A172 (cell line): Measurements from ENCODE around the gene ATXN1. TPM values are rescaled to one million over a fixed set of nuclear protein-coding genes. Genes with fewer than 3 reads are reported as not detected.

Source experiments
- DNase-seq: peaks from one replicate; pipeline ENCODE4 v3.0.0-alpha.2; 2015; ENCODE audit warnings: low spot score
- total RNA-seq: library from RNA; depleted of rRNA; stranded (reverse); fragments of >200 nt; shearing (Covaris generic); gene quantifications from 2 replicates; pipeline ENCODE4 v1.2.3, GENCODE V29; 2014

The ATXN1 gene
- total RNA-seq, 1 experiment from 2014 or later = 12.4 TPM

DNA sequence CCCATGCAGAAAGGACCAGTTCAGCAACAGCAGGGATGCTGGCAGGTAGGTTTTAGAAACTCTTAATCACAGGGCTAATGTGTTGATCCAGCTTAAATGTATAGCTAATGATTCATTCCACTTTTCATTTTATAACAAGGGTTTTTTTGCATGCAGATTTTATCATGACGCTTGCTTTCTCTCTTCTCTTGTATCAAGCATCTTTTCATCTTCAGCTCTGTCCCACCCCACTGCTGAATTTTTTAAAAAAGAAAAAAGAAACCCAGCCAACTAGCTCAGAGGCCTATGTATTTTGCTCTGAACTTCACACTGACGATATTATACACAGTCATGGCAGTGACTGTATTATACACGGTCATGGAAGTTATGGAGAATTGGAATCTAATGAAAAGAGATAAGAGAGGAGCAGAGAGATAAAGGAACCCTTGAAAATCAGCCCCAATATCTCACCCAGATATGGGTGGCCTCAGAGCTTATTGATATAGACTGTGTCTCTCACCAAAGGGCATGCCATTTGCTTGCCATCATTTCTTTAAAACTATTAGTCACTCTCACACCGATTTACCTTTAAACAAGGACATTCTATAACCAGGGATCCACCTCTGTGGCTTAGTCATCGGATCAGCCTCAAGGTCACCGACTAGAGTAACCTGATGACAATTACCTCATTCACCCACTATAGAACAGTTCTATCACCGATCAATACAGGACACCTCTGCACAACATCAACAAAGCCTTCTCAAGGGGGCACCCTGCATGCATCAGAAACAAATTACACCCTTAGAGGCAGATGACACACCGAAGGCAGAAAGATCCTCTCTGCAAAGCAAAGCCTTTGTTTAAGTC, 222.0 kb downstream of the ATXN1 start:
- DNase-seq = no peak

DNA sequence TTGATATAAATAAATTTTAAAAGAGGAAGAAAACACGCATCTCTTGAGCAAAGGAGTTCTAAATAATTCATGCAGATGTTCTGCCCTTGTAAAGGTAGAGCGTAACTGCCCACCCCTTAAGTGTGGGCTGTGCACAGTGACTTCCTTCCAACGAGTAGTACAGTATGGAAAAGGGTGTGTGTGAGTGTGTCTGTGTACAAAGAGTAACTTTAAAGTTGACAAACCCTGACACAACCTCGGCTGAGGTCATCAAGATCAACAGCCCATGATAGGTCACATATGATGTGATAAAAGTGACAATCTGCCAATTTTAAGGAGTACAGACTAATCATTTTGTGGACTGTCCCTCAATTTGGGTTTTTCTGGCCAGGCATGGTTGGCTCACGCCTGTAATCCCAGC, 225.7 kb downstream of the ATXN1 start:
- no peak for DNase-seq

DNA sequence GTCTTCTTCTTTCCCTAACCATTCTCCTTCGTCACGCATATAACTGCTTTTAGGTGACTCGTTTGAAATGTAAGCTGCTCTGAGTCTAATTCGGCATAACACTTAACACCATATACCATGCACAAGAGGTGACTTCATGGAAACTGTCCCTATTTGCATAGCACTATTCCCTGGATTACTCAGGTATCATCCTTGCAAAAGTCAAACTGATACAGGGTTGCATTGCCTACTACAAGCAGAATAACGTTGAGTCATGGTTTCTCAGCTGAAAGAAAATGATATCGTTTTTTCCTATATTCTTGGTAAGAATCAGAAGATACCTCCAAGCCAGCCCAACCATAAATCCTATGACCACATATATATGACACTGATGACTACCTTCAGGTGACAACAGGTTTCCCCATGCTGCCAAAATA, 227.5 kb downstream of the ATXN1 start:
- no peak for DNase-seq

DNA sequence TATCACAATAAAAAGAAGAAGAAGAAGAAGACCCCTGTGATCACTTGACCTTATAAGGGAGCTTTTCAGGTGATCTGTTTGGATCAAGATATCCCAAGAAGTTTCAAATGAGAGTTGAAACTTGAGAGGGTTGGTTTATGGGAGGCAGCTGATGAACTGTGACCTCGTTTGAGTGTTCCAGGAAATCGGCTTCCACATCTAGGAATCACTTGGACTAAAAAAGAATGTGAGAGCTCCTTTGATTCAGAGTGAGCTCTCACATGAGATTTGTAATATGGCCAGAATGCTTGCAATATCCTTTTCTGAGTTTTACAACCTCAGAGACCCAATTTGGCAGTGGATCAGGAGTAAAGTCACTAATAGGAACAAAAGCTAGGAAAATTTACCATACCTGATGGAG, 228.1 kb downstream of the ATXN1 start:
- no peak for DNase-seq

DNA sequence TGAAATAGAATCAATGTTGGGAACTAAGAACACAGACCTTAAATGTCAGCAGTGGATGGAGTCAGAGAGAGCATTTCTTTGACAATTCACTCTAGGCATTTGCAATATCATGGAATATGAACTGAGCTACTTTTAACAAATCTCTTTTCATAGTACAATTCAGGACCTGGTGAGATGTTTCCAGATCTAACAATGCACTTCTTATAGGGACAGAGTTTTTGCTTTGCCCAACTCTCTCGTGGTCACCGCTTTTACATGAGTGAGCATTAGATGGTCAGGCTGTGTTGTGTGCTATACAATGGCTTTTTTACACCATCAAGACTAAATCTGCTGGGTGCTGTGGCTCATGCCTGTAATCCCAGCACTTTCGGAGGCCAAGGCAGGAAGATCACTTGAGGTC, 233.6 kb downstream of the ATXN1 start:
- no peak for DNase-seq

DNA sequence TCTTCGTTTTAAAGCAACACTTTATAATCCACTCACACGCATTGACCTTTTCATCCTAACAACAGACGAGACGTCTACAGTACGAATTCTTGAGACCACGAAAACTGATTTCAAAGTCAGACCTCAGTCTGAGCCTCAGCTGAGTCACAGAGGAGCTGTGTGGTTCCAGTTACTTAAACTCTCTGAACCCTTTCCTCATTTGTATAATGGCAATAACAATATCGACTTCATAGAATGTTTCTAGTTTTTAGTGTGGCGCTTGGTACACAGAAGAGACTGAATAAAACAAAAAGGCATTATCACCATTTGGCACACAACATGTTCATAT, 236.9 kb downstream of the ATXN1 start:
- peak; percentile 27 for DNase-seq

DNA sequence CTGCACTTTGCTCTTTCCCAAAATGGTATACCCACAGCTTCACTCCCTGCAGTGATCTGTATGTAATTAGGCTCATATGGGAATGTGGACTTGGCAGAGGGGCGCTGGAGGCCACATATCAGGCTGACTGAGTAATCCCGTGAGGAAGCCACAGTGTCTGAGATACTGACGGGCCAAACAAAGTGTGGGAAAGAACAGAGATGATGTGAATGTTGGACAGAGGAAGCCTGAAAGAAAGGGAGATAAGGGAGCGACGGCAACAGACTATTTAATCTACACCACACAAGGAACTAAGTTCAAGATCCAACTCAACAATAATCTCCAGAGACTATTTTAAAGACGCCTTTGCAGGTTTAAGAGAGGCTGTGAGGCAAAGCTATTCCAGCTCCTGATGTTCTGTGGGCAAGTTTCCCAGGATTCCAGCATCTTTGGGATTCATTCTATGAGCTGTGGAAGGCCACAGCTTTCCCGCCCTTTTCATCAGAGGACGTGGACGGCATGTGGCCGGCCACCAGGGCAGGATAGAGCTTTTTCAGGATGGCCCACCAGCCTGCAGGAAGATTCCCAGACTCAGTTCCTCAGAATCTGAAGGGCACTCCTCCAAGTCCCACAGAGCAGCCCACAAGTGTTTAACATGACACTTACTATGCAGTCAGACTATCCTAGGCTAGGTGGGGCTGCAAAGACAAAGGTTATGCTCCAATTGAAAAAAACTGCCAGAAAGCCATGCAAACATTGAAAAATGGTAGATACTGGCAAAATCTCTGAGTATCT, 237.5 kb downstream of the ATXN1 start:
- peak; percentile 85 for DNase-seq

DNA sequence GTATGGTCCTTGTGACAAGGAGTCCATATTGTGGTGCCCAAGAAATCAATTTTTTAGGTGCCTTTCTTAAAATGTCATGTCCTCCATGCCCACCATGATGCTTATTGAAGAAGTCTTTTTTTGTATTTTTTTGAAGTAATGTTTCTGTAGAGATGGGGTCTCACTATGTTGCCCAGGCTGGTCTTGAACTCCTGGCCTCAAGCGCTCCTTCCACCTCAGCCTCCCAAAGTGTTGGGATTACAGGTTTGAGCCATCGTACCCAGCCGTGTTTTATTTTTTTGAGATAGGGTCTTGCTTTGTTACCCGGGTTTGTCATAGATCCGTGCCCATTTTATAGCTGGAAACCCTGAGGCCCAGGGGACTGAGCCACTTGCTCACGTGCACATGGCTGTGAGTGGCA, 238.3 kb downstream of the ATXN1 start:
- DNase-seq = no peak

DNA sequence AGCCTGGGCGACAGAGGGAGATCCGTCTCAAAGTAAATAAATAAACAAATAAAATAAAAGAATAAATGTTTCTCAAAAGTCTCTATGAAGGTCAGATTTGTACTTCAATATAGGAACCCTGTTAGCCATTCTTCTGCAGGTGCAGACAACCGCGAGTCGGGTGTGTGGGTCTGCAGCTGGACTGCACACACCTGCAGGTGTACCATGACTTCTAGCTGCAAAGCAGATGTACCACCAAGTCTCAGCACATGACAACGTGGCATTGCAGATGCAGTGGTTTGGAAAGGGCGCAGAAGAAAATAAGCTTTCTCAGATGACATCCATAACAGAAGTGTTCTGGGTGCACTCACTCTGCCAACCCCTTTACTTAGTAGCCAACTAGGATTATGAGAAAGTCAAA, 239.7 kb downstream of the ATXN1 start:
- DNase-seq = no peak

DNA sequence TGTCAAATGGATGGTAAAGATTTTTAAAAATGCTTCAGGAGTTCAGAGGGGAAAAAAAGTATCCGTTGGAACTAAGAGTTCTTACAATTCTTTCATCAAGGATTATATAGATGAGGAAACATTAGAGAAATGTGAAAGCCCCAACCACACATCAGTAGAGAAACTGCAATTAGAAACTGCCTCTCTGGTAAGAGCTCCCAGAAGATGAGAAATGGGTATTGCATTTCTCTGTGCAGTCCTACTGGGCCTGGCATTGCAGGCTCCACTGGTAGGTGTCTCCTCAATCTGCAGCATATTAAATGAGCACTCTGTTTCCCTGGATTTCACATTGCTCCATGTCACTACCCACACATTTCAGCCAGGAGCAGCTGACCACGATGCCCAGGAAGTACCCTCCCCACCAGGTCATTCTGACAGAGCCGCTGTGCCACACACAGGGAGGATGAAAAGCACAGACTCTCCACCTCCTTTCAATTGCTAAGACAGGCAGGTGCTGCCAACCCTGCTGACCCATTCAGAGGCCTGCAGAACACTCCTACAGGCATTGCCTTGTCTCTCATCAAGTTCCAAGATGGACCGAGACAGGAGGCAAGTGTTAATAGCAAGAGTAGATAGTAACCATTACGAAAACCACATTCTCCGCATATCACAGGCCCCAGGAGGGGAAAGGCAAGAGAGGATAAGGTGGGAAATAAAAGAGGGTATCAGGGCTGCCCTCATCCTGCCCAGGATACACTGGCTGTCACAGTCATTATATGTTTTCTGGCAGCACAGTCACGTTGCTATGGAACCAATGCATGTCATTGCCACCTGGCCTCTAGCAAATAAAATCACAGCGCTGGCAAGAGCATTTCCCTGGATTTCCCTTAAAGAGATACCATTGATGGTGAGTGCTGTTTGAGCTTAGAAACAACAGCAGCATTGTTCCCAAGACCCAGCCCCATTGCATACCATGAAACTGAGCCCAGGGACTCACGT, 241.7 kb downstream of the ATXN1 start:
- no peak for DNase-seq

DNA sequence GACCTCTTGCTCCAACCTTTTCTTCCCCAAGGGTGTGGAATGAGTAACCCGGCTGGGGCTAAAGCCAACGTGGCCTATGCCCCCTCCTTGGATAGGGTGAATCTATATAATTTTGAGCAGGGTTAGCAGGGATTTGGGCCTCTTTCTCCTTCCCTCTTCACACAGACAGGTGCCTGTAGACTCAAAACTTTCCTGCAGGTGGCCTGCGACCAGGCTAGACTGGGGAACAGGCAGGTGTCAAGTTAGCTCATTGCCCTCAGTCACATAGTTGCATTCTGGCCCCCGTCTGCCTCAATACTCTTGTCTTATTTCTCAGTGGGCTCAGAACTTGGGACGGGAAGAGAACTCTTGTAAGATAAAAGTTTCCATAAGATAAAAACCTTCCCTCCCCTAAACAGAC, 243.0 kb downstream of the ATXN1 start:
- DNase-seq = no peak

DNA sequence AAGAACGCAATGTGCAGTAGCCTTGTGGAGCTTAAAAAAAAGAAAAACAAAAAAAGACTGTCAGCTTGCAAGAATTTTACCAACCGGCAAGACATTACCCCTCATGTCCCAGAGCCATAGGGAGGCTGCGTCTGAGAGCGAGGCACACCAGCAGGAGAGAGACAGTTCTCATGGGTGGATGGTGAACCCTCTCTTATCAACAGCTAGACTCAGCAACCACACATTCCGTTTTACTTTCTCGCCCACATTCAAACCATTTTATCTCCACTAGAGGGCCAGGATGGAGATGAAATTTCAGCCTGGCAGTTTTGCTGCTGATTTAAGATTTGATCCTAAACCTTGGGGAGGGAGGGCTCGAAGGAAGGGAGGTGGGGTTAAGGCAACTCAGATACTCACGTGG, 247.0 kb downstream of the ATXN1 start:
- peak; percentile 64 for DNase-seq

DNA sequence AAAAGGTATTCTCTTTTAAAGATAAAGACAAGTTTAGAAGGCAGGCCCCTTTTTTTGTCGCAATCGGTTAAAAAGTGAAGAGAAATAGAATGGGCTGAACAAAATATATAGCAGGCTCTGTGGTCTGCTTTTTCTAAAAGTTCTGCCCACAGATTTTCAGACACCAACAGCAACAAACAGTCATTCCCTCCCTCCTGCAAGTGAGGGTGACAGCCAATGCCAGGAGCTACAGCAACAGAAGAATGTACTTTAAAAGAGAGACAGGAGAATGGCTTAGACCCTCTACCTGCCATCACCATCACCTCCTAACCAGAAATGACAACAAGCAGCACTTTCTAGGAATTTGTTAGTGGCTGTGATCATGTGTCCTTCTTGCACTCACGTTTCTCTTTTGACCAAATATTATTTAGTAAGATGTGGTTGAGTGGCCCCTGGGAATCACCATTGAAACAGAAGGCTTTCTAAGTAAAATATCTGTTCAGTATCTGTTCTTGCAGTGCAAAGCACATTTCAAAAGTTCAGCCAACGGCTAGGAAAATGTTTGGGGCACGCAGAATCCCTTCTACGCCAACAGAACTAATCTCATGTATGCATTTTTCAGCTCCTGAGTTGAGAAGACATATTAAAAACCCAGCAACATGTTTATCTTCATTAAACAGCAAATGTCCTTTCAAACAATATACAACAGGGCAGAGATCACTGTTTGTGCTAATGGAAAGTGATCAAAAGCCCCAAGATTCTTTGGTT, 248.5 kb downstream of the ATXN1 start:
- no peak for DNase-seq

DNA sequence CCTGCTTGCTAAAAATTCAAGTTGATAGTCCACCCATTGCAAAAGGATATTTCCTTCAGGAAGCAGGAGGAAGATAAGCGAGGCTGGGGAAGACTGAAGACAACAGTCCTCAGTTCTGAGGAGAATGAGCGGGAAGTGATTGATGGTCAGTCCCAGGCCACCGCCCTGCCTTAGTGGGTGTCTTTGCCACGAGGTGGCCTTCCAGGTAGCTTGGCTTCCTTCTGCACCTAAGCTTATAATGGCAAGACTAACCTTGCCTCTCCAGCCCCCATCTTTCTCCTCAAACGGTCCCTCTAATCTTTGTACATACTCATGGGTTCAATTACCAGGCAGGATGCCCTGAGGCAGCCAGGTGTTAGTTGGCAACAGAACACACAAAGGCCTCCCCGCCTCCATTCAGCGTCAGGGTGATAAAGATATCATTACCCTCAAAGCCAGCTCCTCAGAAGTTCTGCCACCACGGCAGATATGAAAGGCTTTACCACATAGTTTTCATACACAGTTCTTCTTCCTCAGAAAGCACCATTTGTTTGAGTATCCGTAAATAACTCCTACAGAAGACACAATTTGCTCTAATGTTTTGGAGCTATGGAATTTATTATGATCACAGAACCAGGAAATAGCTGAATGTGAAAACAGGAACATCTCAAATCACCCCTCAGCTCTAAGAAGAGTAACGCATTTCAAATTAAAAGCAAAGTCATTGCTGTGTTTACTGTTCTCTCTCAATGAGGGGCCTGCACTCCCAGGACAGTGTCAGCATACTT, 249.4 kb downstream of the ATXN1 start:
- DNase-seq = no peak

DNA sequence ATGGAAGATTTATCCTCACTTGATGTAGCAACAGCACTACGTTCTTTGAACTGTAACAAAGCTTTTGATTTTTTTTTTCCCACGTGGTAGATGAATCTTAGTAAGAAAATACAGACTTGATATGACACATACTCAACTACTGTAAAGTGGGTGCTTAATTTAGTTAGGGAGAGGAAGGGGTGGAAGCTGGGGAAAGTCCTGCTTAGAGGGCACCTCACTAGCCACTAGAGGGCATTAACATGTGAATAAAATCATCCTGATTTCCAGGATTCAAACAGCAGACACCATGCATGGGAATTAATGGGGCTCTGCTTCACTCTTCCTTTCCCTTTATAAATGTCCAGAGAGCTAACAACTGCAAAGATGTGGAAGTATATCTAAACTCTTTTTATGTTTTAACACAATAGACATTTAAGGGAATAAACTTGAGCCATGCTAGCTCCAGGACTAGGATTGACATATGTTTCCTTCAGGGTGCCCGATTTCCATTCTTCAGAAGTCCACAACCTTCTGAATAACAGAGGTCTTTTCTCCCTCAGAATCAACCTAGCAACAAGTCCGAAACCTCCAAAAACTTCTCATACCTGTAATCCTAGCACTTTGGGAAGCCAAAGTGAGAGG, 250.1 kb downstream of the ATXN1 start:
- peak; percentile 43 for DNase-seq

DNA sequence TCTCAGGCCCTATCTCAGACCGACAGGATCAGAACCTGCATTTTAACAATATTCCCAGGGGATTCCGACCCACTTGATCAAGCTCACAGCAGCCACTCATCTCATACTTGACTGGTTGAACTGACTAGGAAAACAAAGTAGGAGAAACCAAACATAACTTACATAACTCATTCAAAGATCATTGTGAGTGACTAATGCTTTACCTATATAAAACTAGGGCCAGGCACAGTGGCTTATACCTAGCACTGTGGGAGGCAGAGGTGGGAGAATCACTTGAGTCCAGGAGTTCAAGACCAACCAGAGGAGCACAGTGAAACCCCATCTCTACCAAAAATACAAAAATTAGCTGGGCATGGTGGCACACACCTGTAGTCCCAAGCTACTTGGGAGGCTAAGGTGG, 251.0 kb downstream of the ATXN1 start:
- DNase-seq = no peak

DNA sequence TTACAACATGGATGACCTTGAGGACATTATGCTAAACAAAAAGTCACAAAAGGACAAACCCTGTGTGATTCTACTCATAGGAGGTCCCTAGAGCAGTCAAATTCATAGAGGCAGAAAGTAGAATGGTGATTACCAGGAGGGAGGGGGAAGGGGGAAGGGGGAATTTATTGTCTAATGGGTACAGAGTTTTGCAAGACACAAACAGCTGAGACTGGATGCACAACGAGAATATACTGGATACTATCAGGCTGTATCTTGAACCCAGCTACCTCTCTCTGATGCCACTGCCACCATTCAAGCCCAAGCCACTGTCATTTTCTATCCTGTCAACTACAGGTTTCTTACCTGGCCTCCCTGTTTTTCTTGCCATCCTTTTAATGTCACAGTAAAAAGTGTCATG, 252.3 kb downstream of the ATXN1 start:
- no peak for DNase-seq

DNA sequence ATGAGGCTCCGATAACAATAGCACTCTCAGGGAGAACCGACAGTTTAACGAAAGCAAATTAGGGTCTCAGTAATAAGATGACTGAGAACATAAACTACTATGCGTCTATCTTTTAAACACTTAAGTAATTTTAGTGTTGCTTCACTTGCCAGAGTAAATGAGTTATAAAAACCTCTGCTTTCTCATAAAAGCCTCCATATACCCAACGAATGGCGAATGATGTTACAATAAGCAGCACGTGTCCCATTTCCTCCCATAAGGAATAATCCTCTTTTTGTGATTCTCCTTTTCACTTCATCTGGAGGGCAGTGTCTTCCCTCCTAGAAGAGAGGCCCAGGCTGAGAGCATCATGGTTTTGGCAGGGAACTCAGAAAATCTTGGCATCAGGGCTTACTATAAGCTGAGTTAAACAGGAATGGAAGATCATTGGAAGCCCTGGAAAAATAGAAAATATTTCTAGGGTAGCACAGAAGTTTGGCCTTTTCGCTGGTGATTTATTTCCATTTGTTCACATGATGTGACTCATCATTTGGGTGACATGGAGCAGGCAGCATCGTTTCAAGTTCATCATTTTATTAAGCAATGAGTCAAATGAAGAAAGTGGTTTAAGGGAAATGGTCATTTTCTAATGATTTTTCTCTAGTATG, 255.4 kb downstream of the ATXN1 start:
- DNase-seq = peak; percentile 35

DNA sequence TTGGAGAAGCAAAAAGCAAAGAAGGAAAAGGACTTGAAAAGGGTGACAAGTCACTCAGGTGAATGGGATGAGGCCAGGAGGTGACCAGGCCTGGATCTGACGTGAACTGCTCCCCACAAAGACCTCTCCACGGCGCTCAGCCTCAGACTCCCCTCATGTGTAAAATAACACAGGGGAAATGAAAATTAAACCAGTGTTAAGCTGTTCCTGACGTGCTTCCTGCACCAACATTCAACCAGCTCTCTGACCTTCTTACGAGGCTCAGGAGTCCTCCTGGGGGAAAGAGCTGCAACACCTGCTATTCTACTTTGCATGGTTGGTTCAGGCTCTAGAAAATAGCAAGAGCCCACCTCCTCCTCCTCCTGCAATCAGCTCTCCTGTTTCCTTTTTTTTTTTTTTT, 256.7 kb downstream of the ATXN1 start:
- no peak for DNase-seq

DNA sequence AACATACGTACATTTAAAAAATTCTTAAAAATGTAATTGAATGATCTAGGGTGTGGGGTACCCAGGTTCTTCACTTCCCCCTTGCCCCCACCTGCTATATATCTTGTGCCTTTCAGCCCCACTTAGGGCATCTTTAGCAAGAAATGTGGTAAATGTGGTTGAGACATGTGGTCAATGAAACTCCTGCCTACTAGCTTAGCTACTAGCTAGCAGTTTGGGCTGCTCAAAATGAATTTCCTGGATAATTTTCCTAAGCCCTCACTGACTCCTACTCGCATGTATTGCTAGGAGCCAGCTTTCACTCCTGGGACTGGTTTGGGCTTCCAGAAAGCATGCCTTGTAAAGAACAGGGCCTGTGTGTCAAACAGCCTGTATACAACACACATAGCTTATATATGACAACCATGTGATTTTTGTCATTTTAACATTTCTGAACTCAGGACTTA, 257.3 kb downstream of the ATXN1 start:
- DNase-seq = no peak
